Lung (tissue), 12 donors: ENCODE results near the gene MS4A15. TPM values are rescaled to one million over a fixed set of nuclear protein-coding genes. Genes with fewer than 3 reads are reported as not detected.

ENCODE experiments used
- ATAC-seq: fragments of 200-7000 bp; cut with Tn5 transposase; one replicate; pipeline ENCODE4 v1.9.1; 2020; ENCODE audit warnings: moderate number of reproducible peaks; ENCODE audit not compliant: insufficient read depth, low FRiP score
- DNase-seq, 3 donors: peaks; one replicate each; pipeline ENCODE4 v3.0.0-alpha.2; 2013 to 2017
- H3K27ac ChIP-seq, 2 donors: one replicate each; pipeline ENCODE4 v1.5.1; 2013; ENCODE audit warnings: mild to moderate bottlenecking in 2 of 2, moderate library complexity in 2 of 2, control low read depth in 1 of 2, inconsistent platforms in 1 of 2, low read depth in 1 of 2, low read length in 1 of 2
- H3K27me3 ChIP-seq, 3 donors: one replicate each; pipeline ENCODE4 v1.5.1; 2013; ENCODE audit warnings: low read length in 2 of 3; ENCODE audit not compliant: control insufficient read depth in 3 of 3, insufficient read depth in 3 of 3
- H3K36me3 ChIP-seq, 4 donors: one replicate each; pipeline ENCODE4 v1.5.1; 2013; ENCODE audit warnings: low read length in 4 of 4, mild to moderate bottlenecking in 1 of 4, moderate library complexity in 1 of 4; ENCODE audit not compliant: control insufficient read depth in 4 of 4, insufficient read depth in 4 of 4
- H3K4me1 ChIP-seq, 5 donors: one replicate each; pipeline ENCODE4 v1.5.1; 2013; ENCODE audit warnings: low read length in 5 of 5, mild to moderate bottlenecking in 2 of 5, moderate library complexity in 1 of 5; ENCODE audit not compliant: control insufficient read depth in 5 of 5, insufficient read depth in 5 of 5
- H3K4me3 ChIP-seq: one replicate; pipeline ENCODE4 v1.5.1; 2013; ENCODE audit warnings: mild to moderate bottlenecking, control low read depth, moderate library complexity
- H3K9ac ChIP-seq, 2 donors: one replicate each; pipeline ENCODE4 v1.5.1; 2013; ENCODE audit warnings: low read length in 2 of 2, control low read depth in 1 of 2; ENCODE audit not compliant: insufficient read depth in 1 of 2
- H3K9me3 ChIP-seq, 4 donors: one replicate each; pipeline ENCODE4 v1.5.1; 2013; ENCODE audit warnings: low read length in 3 of 4, mild to moderate bottlenecking in 1 of 4, moderate library complexity in 1 of 4; ENCODE audit not compliant: control insufficient read depth in 4 of 4, insufficient read depth in 3 of 4
- WGBS, 2 donors: extraction: QIAGEN DNeasy Blood & Tissue Kit; methylation state at CpG; one replicate each; pipeline ENCODE4 v1.1.7; 2013; 5-methylcytosine and 5-hydroxymethylcytosine counted together
- polyA plus RNA-seq, 2 donors: library from polyadenylated mRNA; stranded (reverse); fragments of 200-250 nt; gene quantifications; one replicate each; pipeline ENCODE4 v1.2.1, GENCODE V29; 2013
- total RNA-seq, 2 donors: library from RNA; depleted of rRNA in 1 of 2; stranded (reverse); fragments of >200 nt in 1 of 2; gene quantifications; one replicate each; pipeline ENCODE4 v1.2.1, GENCODE V29; 2014 to 2021
- TF ChIP-seq, protein P1 (sequence below): IDR thresholded peaks from 2 replicates; pipeline ENCODE4 v1.5.1; 2012; ENCODE audit warnings: mild to moderate bottlenecking; ENCODE audit errors: control extremely low read depth, extremely low read depth
- donor health status: control.
- donor health status: control.
- donor health status: Bipolar disorder and iron deficiency.
- donor health status: healthy.
- donor health status: DM: yes; HTN: yes; CAD: no.

Gene MS4A15
- total and polyA plus RNA-seq, 4 donors: 9.8 to 38.9 (median 26.8) TPM; not detected in 1

DNA sequence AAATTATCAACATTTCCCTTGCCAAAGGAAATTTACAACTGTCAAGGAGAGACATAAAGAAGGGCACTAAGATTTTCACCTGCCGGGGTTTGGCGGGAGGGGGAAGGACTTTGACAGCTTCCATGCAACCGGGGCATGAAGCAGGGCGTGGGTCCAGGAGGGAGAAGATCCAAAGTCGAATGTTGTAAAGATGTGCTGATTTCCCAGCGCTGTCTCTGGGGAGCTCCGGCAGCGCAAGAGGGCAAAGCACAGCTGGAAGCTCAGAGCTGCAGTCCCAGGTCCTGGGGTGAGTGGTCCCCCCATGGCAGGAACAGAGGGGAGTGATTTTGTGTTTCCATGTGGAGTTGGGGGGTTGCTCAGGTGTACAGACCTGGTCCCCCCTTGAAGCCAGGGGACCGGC lies 28.5 kb downstream of the MS4A15 start, which contains the start of gene MS4A10:
TSS of gene MS4A10 (plus strand) at position 198 of the 400 bp plus-strand sequence. CDS start 5,003 bp downstream, outside the sequence.
- DNase-seq: no peak
- TF ChIP-seq, protein P1, sequence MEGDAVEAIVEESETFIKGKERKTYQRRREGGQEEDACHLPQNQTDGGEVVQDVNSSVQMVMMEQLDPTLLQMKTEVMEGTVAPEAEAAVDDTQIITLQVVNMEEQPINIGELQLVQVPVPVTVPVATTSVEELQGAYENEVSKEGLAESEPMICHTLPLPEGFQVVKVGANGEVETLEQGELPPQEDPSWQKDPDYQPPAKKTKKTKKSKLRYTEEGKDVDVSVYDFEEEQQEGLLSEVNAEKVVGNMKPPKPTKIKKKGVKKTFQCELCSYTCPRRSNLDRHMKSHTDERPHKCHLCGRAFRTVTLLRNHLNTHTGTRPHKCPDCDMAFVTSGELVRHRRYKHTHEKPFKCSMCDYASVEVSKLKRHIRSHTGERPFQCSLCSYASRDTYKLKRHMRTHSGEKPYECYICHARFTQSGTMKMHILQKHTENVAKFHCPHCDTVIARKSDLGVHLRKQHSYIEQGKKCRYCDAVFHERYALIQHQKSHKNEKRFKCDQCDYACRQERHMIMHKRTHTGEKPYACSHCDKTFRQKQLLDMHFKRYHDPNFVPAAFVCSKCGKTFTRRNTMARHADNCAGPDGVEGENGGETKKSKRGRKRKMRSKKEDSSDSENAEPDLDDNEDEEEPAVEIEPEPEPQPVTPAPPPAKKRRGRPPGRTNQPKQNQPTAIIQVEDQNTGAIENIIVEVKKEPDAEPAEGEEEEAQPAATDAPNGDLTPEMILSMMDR: no peak
- H3K36me3 ChIP-seq: no peaks in the 10 kb centered on the region

DNA sequence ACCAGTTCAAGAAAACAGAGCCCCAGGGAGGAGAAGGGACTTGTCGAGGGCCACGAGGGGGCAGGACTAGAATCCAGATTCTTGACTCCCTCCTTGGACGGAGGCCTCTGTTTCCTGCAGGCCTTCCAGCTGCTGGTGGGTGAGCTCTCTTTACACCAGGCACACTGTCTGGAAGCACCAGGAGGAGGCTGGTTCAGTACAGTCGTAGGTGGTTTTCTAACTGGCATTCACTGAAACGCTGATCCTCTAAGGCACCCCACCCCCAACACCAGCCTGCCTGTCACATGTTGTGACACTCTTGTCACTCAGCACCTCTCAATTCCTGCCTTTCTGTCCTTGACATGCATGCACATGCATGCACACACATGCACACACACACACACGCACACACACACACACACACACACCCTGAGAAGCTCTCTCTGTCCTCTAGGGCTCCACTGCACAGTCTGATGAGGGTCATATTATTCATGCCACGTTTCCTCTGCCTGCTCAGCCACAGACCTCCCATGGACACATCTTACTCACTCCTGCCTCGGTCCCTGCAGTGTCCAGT lies 29.2 kb downstream of the MS4A15 start:
- H3K27ac ChIP-seq: no peak overlapping the region
- H3K4me3 ChIP-seq: no peak overlapping the region
- H3K9ac ChIP-seq: no peak overlapping the region
- DNase-seq (no peak), ATAC-seq (no peak)
- H3K36me3 ChIP-seq: no peaks in the 10 kb centered on the region
- TF ChIP-seq, protein P1: no peak
- H3K9me3 ChIP-seq: no peaks in the 10 kb centered on the region
- 61 to 71% methylated on average over 8 of the region's 8 CpGs for WGBS, 2 donors
- H3K27me3 ChIP-seq: peaks cover 0 to 3% (median 0%) of the 10 kb centered on the region in 3 donors
- H3K4me1 ChIP-seq: peaks cover 0 to 6% (median 0%) of the 10 kb centered on the region in 5 donors

More for the DNA sequence above, 28.5 kb downstream of the MS4A15 start, which contains the start of gene MS4A10:
- ATAC-seq: no peak
- H3K4me3 ChIP-seq: no peak within 1 kb of the TSS
- no peak within 1 kb of the TSS for H3K27ac ChIP-seq
- no peak within 1 kb of the TSS for H3K9ac ChIP-seq
- H3K9me3 ChIP-seq: peaks cover 0 to under 1% (median 0%) of the 10 kb centered on the region in 4 donors
- H3K27me3 ChIP-seq: peaks cover 0 to 3% (median 0%) of the 10 kb centered on the region in 3 donors
- 68 to 88% methylated on average over 9 of the region's 9 CpGs for WGBS, 2 donors
- peaks cover 0 to 6% (median 0%) of the 10 kb centered on the region in 5 donors for H3K4me1 ChIP-seq

DNA sequence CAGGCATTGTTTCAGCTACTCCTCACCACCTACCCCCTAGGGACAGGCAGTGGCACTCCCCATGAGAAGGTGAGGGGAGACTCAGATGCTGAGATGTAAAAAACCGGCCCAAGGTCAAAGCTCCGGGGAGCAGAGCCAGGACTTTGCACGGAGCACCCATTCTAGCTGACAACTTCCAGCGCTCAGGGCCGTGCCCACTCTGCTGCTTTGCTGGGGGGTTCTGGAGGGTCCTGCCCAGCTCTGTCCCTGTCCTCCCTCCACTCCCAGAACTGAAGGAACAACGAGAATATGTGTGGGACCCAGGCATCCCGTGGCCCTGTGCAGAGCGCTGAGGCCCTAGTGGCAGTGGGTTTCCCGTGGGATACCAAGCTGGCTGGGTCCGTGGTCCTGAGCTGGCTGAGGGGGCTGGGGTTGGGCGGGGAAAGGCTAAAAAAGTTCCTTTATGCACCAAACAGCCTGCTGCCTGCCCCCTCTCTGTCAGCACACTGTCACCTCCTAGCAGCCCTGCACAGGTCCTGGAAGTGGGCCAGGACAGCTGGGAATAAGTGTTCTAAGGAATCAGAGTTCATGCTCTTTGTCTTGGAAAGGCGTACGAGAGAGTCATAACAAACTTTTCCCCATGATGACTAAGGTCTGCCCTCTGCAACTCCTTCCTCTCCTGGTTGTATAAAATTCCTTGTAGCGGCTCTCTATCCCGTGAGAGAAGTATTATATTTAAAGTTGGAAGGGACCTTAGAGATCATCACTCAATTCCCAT lies 30.3 kb downstream of the MS4A15 start:
- peak; percentile 61 to 71 (median 65) for DNase-seq
- Histone ChIP-seq H3K9ac (no peak overlapping the region), H3K4me3 (no peak overlapping the region)

More for the DNA sequence above, 30.3 kb downstream of the MS4A15 start:
- ATAC-seq: peak; percentile 19
- 66 to 85% methylated on average over 15 of the region's 15 CpGs for WGBS, 2 donors
- Histone ChIP-seq H3K9me3 (peaks cover 0 to 4% (median 0%) of the 10 kb centered on the region in 4 donors), H3K27ac (no peak overlapping the region), H3K27me3 (peaks cover 0 to 3% (median 0%) of the 10 kb centered on the region in 3 donors), H3K36me3 (no peaks in the 10 kb centered on the region), H3K4me1 (peaks cover 0 to 6% (median 0%) of the 10 kb centered on the region in 5 donors)
- TF ChIP-seq, protein P1: no peak
